ENCODE results near the gene LIN54.
"Not testable (repeated sequence)": the region's sequence is repeated elsewhere in the genome, so short reads cannot be mapped to it uniquely, and the experiment has no call there.

Gene LIN54

GRCh38 chr4:82930848-82931755, 79.5 kb downstream of the LIN54 start:
- no peak for DNase-seq

GRCh38 chr4:82921795-82922194, 88.8 kb downstream of the LIN54 start:
- no peak for DNase-seq

- no peak for DNase-seq
These were observed 91.2 kb downstream of the LIN54 start for GRCh38 chr4:82919386-82919785.

- DNase-seq, result no peak
These were observed 92.5 kb downstream of the LIN54 start for GRCh38 chr4:82918091-82918490.

- not testable (repeated sequence) for DNase-seq
These were observed 96.7 kb downstream of the LIN54 start for GRCh38 chr4:82913968-82914367.

DNA sequence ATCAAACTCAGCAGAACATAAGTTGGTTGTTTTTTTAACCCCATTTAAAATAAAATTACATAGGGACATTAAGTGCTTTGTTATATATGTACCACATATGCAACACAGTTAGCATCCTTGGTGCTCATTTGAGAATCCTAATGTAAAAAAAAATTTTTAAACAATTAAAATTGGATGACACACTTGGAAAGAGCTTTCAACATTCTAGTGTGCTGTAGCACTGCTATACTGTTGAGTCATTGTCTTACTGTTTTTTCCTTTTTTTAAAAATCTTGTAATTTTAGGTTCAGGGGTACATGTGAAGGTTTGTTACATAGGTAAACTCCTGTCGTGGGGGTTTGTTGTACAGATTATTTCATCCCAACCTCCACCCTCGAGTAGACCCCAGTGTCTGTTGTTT, 97.3 kb downstream of the LIN54 start:
- no peak for DNase-seq

- no peak for DNase-seq
These were observed 101.3 kb downstream of the LIN54 start for GRCh38 chr4:82909326-82909725.

- no peak for DNase-seq
These were observed 104.2 kb downstream of the LIN54 start for GRCh38 chr4:82906469-82906868.

GRCh38 chr4:82905205-82905604, 105.4 kb downstream of the LIN54 start:
- peak; percentile 19 for DNase-seq

- DNase-seq, result no peak
These were observed 106.9 kb downstream of the LIN54 start for GRCh38 chr4:82903737-82904136.

DNA sequence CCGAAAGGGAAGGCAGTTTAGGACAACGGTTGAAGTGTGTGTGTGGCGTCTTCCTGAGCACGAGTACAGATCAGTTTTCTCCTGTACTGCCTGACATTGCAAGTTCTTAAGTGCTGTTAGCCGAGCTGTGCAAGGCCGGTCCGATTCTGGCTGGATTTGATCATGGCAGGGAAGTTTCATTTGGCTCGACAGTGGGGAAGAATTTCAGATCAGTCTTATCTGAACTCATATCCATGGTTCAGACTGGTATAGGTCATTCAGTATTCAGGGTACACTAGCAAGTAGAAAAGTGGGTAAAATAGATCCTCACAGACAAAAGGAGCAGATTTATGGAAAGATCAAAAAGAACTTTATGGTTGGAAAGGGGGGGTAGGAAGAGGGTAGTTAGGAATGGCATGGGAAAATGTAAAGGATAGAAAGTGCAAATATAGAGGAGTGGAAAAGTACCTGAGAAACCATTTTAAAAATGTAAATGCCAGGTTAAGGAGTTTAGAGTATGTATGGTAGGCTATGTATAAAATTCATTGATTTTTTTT, 109.4 kb downstream of the LIN54 start:
- DNase-seq, result no peak

DNA sequence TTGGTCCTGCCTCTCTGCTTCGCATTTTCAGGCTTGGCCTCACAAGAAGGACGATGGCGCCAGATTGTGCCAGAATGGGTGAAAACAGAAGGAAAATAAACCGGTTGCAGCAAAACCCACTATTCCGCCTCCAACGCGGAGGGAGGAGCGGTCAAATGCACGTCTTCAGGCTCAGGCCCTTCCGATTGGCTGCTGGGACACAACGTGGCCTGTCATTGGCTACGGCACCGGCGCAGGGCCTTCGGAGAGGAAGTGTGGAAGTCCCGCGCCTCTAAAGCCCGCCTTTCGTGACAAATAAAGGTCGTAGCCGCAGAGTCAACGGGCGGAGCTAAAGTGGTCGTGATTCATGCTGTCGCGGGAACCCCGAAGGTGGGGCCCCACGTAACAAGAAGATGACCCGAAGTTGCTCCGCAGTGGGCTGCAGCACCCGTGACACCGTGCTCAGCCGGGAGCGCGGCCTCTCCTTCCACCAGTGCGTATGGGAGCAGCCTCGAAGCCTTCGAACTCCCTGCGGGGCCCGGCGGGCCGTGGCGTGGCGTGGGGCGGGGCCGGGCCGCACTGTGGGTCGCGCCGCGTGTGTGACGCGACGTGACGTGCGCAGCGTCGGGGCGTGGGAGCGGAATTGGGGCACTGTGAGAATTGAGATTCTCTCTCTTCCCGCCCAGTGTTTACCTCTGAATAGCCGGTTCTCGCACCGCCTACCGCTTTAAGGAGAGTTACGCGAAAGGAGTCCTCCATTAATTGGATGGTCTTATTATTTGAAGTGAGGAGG, 110.0 kb downstream of the LIN54 start, which contains the start of gene THAP9:
Gene THAP9, plus strand, starts transcription at position 325 of the 772 bp plus-strand sequence. Its CDS starts 68 bp downstream, at position 393.
- DNase-seq, result peak; percentile 98

DNA sequence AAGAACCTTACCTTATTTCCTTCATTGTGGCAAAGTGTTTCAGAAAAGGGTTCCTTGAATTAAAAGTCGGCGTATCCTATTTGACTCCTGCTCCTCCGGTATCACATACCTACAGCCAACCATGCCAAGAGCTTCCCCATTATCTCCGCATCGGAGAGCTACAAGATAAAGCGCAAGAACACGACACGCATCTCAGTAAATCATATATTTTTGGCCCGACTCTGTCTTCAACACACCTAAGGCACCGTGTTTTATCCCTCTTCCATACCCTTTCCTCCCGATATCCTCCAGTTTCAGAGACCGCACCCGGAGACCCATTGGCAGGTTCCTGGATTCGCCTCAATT, 110.6 kb downstream of the LIN54 start:
- no peak for DNase-seq

DNA sequence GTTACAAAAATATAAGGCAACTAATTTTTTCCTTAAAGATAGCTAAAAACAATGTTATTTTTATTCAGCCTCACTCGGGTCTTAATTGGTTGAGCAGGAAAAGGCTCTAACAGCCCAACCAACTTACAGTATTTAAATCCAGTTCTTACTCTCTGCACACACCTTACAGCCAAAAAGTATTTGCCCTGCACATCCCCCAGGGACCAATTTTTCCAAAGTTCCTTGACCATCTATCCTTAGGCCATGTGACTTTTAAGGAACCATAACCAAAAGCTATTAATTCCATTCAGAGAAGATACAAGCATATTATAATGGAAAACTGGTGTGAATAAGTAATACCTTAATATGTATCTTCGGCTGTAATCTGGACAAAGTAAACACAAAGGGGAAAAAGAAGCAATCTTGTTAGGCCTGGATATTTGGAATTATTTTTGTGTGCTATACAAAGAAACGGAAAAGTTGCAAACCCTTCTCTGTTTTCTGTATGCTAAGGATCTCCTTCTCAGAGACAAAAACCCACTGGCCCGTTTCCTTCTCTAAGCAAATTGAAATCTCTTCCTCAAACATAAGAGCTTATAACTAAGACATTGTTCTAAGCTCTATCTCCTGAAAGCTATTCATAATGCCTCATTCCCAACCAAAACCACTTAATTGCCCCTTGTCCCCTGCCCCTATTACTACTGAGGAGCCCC, 111.1 kb downstream of the LIN54 start:
- DNase-seq, result no peak

DNA sequence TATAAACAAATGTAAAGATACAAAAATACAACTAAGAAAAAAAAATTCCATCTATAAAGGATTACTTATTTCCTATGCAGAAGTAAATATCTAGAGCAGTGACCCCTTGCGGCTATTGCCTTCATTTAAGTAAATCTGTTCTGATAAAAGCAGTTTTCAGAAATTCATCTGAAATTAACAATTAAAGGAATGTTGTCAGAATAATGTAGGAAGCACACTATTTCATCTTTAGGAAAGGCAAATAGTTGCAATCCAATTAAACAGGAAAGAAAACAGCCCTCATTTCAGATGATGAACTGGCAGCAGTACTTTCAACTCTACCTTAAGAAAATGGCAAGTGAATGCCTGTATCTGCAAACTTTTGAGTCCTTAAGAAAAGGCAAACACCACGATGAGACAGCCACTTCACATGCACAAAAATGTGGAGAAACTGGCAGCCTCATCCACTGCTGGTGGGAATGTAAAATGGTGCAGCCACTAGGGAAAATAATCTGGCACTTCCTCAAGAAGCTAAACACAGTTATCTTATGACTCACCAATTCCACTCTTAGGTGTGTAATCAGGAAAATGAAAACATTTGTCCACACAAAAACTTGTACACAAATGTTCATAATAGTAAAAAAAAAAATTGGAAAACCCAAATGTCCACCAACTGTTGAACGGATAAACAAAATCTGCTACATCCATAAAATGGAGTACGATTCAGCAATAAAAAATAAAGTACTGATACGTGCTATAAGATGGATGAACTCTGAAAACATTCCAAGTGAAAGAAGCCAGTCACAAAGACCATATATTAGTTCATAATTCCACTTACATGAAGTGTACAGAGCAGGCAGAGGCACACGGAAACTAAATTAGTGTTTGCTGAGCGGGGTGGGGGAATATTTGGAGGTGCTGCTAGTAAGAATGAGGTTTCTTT, 112.0 kb downstream of the LIN54 start:
- peak; percentile 28 for DNase-seq

GRCh38 chr4:82896755-82897154, 113.9 kb downstream of the LIN54 start:
- DNase-seq, result no peak

DNA sequence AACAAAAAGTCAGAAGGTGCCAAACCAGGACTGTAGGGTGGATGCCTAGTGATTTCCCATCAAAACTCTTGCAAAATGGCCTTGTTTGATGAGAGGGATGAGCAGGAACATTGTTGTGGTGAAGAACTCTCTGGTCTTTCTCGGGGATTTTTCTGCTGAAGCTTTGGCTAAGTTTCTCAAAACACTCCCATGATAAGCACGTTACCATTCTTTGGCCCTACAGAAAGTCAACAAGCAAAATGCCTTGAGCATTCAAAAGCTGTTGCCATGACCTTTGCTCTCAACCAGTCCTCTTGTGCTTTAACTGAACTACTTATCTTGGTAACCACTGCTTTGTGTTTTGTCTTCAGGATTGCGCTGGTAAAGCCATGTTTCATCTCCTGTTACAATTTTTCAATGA, 116.7 kb downstream of the LIN54 start:
- DNase-seq, result no peak

GRCh38 chr4:82892467-82892802, 118.2 kb downstream of the LIN54 start:
- no peak for DNase-seq

DNA sequence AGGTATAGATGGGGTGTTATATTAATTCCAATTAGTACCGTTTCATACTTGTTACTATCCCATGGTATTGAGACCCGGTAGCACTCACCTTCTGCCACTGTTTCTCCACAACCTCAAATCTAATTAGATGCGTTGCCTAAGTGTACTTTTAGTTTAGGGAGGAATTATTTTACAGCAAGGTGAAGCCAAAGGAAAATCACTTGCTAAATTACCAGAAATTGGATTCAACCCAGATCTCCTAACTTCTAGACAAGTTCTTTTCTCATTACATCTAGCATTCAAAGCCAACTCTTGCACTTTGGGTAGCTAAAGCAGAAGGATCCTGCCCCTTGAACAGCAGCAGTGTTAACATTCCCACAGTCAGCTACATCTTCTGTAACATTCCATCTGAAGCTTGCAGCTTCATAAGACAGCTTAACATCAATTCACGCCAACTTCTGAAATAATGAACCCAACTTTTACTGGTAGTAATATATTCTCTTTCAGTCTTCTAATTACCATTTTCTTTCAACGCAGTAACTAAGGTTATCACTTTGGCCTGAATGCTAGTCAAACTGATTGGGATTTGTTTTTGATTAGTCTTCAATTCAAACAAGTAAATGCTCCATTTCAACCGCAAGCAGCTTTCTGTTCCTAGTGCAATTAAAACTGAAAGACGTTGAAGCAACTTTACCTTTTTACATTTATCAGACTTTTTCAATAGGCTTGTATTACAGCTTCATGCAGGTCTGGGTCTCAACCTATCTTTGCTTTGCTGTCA, 118.7 kb downstream of the LIN54 start:
- DNase-seq, result no peak

GRCh38 chr4:82890901-82891706, 119.5 kb downstream of the LIN54 start, which contains the start of gene SEC31A:
Gene SEC31A, minus strand, starts transcription at chr4:82891153. Its CDS starts 9,217 bp downstream, at chr4:82881936.
- DNase-seq, result peak; percentile 98

All from CD4-positive, alpha-beta T cell treated with Interleukin-6 for 4 hours (primary cell).